Measurements from ENCODE around the gene NDUFV2. TPM values are rescaled to one million over a fixed set of nuclear protein-coding genes. Genes with fewer than 3 reads are reported as not detected.

Gene NDUFV2
- total and polyA plus RNA-seq, 5 donors = 283 to 767 (median 314) TPM

DNA sequence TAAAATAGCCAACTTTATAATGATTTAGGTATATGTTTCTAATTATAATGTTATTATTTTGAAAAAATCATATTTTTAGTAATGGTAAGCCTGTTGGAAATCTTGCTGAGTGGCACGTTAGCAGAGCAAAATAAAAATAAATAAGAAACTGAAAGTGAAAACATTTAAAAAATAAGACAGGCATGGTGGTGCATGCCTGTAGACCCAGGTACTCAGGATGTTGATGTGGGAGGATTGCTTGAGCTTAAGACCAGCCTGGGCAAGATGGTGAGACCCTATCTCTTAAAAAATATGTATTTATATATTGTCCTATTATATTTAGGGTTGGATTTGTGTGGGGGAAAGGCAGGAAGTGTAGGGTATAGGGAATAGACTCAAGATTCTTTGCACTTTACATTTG, 18.3 kb downstream of the NDUFV2 start:
- WGBS = 12% methylated on average over 1 of the region's 1 CpG
- Histone ChIP-seq H3K9me3 (ENCODE audit: control insufficient read depth, low read length) (no peaks in the 10 kb centered on the region), H3K4me3 (ENCODE audit: low read length) (no peak overlapping the region), H3K27me3 (ENCODE audit: control insufficient read depth, insufficient read depth) (no peaks in the 10 kb centered on the region), H3K27ac (ENCODE audit: low read length) (no peak overlapping the region), H3K4me1 (ENCODE audit: control insufficient read depth, insufficient read depth, low read length) (no peaks in the 10 kb centered on the region)
- DNase-seq (no peak), ATAC-seq (no peak)
- intact Hi-C loops (cut with DNase I) = no loop called here

DNA sequence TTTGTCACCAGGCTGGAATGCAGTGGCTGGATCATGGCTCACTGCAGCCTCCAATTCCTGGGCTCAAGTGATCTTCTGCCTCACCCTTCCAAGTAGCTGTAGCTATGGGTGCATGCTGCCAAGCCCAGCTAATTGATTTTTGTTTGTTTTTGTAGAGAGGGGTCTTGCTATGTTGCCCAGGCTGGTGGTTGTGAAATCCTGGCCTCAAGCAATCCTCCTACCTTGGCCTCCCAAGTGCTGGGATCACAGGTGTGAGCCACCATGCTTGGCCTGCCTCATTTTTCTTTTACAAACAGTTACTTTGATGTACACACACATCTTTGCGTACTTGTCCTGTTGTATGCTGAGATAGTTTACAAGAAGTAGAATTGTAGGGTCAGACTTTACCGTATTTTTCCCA, 21.0 kb downstream of the NDUFV2 start:
- H3K27me3 ChIP-seq (ENCODE audit: control insufficient read depth, insufficient read depth) = no peaks in the 10 kb centered on the region
- no peaks in the 10 kb centered on the region for H3K4me1 ChIP-seq (ENCODE audit: control insufficient read depth, insufficient read depth, low read length)
- intact Hi-C loops (cut with DNase I) = no loop called here
- peak in 1 of 3 donors; percentile 32 for DNase-seq
- WGBS = 90% methylated on average over 2 of the region's 2 CpGs
- no peaks in the 10 kb centered on the region for H3K9me3 ChIP-seq (ENCODE audit: control insufficient read depth, low read length)
- H3K27ac ChIP-seq (ENCODE audit: low read length) = no peak overlapping the region
- H3K4me3 ChIP-seq (ENCODE audit: low read length) = no peak overlapping the region
- ATAC-seq = no peak

DNA sequence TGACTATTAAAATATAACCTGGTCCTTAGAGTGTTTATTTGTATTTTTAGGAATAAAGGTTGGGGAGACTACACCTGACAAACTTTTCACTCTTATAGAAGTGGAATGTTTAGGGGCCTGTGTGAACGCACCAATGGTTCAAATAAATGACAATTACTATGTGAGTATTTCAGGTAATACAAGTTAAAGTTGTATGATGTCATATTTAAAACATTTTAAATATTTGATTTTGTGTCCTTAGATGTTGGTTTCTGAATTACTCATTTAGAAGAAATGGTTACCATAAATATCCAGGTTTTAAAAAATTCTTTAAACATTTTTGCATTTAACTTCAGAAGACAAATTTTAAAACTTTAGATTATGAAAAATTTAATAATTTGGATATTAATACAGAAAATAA, 22.3 kb downstream of the NDUFV2 start:
- H3K9me3 ChIP-seq (ENCODE audit: control insufficient read depth, low read length) = no peaks in the 10 kb centered on the region
- intact Hi-C loops (cut with DNase I) = no loop called here
- DNase-seq (no peak), ATAC-seq (no peak)
- no peak overlapping the region for H3K4me3 ChIP-seq (ENCODE audit: low read length)
- H3K27ac ChIP-seq (ENCODE audit: low read length) = no peak overlapping the region
- no peaks in the 10 kb centered on the region for H3K27me3 ChIP-seq (ENCODE audit: control insufficient read depth, insufficient read depth)
- H3K4me1 ChIP-seq (ENCODE audit: control insufficient read depth, insufficient read depth, low read length) = no peaks in the 10 kb centered on the region
- WGBS = 99% methylated on average over 1 of the region's 1 CpG

DNA sequence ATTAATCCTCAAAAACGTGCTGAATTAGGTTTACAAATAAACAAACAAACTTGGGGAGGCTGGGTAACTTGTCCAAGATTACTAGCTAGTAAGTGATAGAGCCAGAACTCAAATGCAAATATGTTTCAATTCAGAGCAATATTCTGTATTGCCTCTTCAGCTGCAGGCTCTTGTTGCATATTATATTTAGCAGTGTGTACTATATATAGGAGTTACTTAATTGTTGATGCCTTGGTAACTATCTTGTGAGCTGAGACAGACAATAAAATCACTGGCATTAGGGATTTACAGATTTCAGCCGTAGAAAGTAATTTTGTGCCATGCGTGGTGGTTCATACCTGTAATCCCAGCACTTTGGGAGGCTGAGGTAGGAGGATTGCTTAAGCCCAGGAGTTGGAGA, 23.8 kb downstream of the NDUFV2 start:
- DNase-seq (no peak), ATAC-seq (peak; percentile 37 to 51)
- Histone ChIP-seq H3K27ac (ENCODE audit: low read length) (no peak overlapping the region), H3K4me1 (ENCODE audit: control insufficient read depth, insufficient read depth, low read length) (no peaks in the 10 kb centered on the region), H3K27me3 (ENCODE audit: control insufficient read depth, insufficient read depth) (no peaks in the 10 kb centered on the region), H3K9me3 (ENCODE audit: control insufficient read depth, low read length) (no peaks in the 10 kb centered on the region), H3K4me3 (ENCODE audit: low read length) (no peak overlapping the region)
- 64% methylated on average over 3 of the region's 3 CpGs for WGBS
- intact Hi-C loops (cut with DNase I) = no loop called here

DNA sequence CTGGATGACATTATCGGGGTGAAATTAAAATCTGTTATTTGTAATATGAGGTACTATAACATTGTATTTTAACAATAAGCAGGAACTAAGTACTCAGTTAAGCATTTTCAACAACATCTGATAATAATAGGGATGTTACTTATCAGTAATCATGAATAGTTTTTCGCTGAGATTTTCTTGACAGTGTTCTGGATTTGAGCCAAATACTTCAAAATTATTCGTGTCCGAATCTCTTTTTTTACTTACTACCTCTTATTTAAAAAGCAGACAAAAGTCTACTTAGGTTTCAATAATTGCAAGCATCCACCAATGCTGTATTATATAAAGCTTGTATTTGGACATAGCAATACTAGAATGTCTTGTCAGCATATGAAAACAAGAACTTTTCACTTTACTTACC, 27.7 kb downstream of the NDUFV2 start:
- H3K27ac ChIP-seq (ENCODE audit: low read length) = no peak overlapping the region
- 76% methylated on average over 4 of the region's 4 CpGs for WGBS
- no peaks in the 10 kb centered on the region for H3K4me1 ChIP-seq (ENCODE audit: control insufficient read depth, insufficient read depth, low read length)

DNA sequence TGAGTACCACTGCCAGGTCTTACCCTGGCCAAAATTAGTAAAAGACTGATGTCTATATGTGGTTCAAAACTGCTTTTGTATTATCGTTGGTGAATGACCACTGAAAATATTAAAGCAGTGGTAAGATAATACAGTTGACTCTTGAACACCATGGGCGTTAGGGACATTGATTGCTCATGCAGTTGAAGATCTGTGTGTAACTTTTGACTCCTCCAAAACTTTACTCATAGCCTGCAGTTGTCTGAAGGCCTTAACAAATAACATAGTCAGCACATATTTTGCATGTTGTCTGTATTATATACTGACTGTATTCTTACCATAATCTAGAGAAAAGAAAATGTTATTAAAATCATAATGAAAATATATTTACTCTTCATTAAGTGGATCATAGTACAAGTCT, 28.3 kb downstream of the NDUFV2 start:
- intact Hi-C loops (cut with DNase I) = no loop called here
- no peak for ATAC-seq
- Histone ChIP-seq H3K27me3 (ENCODE audit: control insufficient read depth, insufficient read depth) (no peaks in the 10 kb centered on the region), H3K4me3 (ENCODE audit: low read length) (no peak overlapping the region), H3K4me1 (ENCODE audit: control insufficient read depth, insufficient read depth, low read length) (no peaks in the 10 kb centered on the region), H3K9me3 (ENCODE audit: control insufficient read depth, low read length) (no peaks in the 10 kb centered on the region), H3K27ac (ENCODE audit: low read length) (no peak overlapping the region)
- WGBS = 50% methylated on average over 2 of the region's 2 CpGs
- DNase-seq = no peak

More for the DNA sequence above, 27.7 kb downstream of the NDUFV2 start:
- no peak overlapping the region for H3K4me3 ChIP-seq (ENCODE audit: low read length)
- H3K27me3 ChIP-seq (ENCODE audit: control insufficient read depth, insufficient read depth) = no peaks in the 10 kb centered on the region
- no peak for DNase-seq
- no peaks in the 10 kb centered on the region for H3K9me3 ChIP-seq (ENCODE audit: control insufficient read depth, low read length)
- intact Hi-C loops (cut with DNase I) = no loop called here
- no peak for ATAC-seq

DNA sequence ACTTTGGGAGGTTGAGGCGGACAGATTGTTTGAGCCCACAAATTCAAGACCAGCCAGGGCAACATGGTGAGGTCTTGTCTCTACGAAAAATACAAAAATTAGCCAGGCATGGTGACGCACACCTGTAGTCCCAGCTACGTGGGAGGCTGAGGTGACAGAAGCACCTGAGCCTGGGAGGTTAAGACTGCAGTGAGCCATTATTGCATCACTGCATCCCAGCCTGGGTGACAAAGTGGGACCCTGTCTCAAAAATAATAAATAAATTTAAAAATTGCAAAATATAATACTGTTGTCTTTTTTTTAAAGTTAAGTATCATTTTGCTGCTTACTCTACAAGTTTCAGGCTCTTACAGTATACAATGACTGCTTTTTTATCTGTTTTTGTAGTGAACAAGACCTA, 30.1 kb downstream of the NDUFV2 start:
- 96% methylated on average over 4 of the region's 4 CpGs for WGBS
- H3K27me3 ChIP-seq (ENCODE audit: control insufficient read depth, insufficient read depth) = no peaks in the 10 kb centered on the region
- DNase-seq (no peak), ATAC-seq (no peak)
- H3K9me3 ChIP-seq (ENCODE audit: control insufficient read depth, low read length) = no peaks in the 10 kb centered on the region
- no peak overlapping the region for H3K4me3 ChIP-seq (ENCODE audit: low read length)
- no peaks in the 10 kb centered on the region for H3K4me1 ChIP-seq (ENCODE audit: control insufficient read depth, insufficient read depth, low read length)
- intact Hi-C loops (cut with DNase I) = no loop called here
- H3K27ac ChIP-seq (ENCODE audit: low read length) = no peak overlapping the region

DNA sequence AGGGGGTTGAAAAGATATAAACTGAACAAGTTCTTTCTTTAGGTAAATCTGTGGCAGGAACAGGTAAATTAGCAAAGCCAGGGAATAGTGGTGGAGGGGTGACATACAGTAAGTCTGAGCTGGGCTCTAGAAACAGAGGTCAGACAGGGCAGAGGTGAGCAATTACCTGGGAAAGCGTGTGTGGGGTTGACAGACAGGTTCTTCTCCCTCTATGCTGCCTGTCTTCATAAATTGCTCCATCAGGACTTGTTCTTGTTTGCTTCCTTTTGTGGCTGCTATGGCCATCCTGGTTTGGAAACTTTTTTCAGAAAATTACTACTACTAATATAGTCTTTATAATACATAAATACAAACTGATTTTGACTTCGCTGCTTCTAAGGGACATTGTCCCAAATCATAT, 30.7 kb downstream of the NDUFV2 start:
- no peaks in the 10 kb centered on the region for H3K27me3 ChIP-seq (ENCODE audit: control insufficient read depth, insufficient read depth)
- WGBS = 93% methylated on average over 2 of the region's 2 CpGs
- ATAC-seq (no peak), DNase-seq (no peak)
- no peaks in the 10 kb centered on the region for H3K9me3 ChIP-seq (ENCODE audit: control insufficient read depth, low read length)
- H3K27ac ChIP-seq (ENCODE audit: low read length) = no peak overlapping the region
- intact Hi-C loops (cut with DNase I) = no loop called here
- no peak overlapping the region for H3K4me3 ChIP-seq (ENCODE audit: low read length)
- H3K4me1 ChIP-seq (ENCODE audit: control insufficient read depth, insufficient read depth, low read length) = no peaks in the 10 kb centered on the region

DNA sequence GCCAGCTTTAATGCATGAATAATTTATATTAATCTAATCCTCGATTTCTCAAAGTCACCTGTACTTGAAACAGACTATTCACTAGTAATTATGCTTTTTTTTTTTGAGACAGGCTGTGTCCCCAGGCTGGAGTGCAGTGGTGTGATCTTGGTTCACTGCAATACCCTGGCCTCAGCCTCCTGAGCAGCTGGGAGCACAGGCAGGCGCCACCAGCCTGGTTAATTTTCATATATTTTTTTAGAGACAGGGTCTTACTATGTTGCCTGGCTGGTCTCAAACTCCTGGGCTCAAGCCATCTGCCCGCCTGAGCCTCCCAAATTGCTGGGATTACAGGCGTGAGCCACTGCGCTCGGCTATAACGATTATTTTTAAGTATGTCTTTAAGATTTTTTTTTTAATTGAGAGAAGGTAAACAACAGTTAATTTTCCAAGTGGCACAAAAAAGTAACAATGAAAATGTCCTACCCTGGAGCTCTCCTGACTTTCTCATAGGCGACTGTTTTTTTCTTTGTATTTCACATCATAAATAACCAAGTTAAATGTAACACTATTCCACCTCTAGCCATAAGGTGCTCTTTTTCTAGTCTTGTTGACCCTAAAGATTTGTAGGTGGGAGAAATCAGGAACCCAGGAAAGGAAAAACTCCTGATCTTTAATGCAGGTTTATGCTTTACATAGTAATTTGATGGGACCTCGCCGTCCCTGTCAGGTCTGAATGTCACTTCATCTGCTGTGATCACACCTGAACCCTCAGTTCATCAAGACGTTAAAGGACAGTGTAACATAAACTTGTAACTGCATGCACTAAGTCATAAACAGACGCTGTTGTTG, 32.8 kb downstream of the NDUFV2 start:
- Histone ChIP-seq H3K4me3 (ENCODE audit: low read length) (peak overlapping the region; percentile 64), H3K27ac (ENCODE audit: low read length) (peak overlapping the region; percentile 83), H3K27me3 (ENCODE audit: control insufficient read depth, insufficient read depth) (no peaks in the 10 kb centered on the region), H3K9me3 (ENCODE audit: control insufficient read depth, low read length) (no peaks in the 10 kb centered on the region), H3K4me1 (ENCODE audit: control insufficient read depth, insufficient read depth, low read length) (no peaks in the 10 kb centered on the region)
- ATAC-seq (no peak), DNase-seq (peak in 1 of 3 donors; percentile 37)
- intact Hi-C loops (cut with DNase I) = loop anchor here in 1 of 4 donors (5.0 kb wide), 1 partner anchor 33 kb away; the partner anchor contains the start of gene NDUFV2
- 62% methylated on average over 12 of the region's 12 CpGs for WGBS

DNA sequence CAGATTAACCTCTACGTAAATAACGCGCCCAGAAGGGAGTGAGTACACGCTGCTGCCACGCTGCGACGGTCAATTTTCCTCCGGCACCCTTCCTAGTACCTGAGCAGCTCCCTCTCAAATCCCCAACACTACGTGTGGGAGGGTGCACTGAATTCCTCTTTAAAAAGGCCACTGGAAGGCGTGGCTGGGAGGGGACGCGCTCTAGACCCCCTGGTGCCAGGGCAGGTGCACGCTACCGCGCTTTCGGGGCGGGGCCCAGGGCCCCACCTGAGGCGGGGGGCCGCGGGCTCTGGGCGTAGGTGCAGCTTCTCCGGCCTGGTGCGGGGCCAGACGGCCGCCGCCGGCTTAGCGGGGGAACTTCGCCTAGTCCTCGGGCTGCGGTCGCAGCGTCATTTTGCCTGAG, 33.4 kb downstream of the NDUFV2 start:
- peak overlapping the region; percentile 64 for H3K4me3 ChIP-seq (ENCODE audit: low read length)
- H3K27ac ChIP-seq (ENCODE audit: low read length) = peak overlapping the region; percentile 83
- intact Hi-C loops (cut with DNase I) = loop anchor here in 1 of 4 donors (5.0 kb wide), 1 partner anchor 34 kb away; the partner anchor contains the start of gene NDUFV2
- WGBS = 1% methylated on average over 33 of the region's 33 CpGs
- DNase-seq (no peak), ATAC-seq (peak; percentile 20 to 37)
- H3K27me3 ChIP-seq (ENCODE audit: control insufficient read depth, insufficient read depth) = no peaks in the 10 kb centered on the region
- no peaks in the 10 kb centered on the region for H3K9me3 ChIP-seq (ENCODE audit: control insufficient read depth, low read length)
- no peaks in the 10 kb centered on the region for H3K4me1 ChIP-seq (ENCODE audit: control insufficient read depth, insufficient read depth, low read length)

DNA sequence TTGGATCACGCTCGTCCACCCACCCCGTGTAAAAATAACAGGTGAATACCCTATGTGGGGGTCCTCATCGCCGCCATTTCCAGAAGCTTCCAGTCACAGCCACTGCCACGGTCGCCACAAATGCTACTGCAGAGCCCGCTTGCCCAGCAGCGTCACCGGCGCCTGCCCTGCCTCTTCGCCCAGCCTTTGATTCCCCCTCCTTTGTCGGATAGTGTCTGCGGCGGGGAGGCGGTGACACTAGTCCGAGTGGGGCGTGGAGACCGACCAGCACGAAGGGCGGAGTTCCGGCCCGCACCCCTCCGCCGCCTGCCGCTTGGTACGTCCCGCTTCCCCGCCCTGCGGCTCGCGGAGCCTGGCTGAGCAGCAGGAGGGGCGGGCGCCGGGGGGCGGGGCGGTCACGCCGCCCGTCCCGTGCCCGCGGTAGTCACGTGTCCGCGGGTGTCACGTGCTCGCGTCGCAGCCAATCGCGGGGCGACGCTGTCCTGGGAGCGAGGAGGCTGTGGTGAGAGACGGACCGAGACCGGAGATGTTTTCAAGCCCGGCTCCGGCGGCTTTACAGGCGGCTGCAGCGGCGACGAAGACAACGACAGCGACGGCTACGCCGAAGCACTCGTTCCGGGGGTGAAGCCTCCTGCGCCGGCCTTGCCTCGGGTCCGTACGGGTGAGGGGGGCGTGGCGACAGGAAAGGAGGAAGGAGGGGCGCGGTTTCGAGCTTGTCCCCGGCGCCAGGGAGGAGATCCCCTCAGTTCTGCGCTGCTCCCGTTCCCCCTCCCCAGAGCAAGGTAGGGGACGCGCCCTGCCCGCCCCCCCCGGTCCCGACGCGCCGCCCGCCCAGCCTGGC, 34.0 kb downstream of the NDUFV2 start, which contains the start of gene ANKRD12:
ANKRD12 (plus strand) TSS at position 467 of the 841 bp plus-strand sequence. CDS start 45,652 bp downstream, outside the sequence.
- intact Hi-C loops (cut with DNase I) = loop anchor here in 1 of 4 donors (5.0 kb wide), 1 partner anchor 34 kb away; the partner anchor contains the start of gene NDUFV2
- WGBS = under 1% methylated on average over 95 of the region's 95 CpGs
- peak; percentile 97 to 99 (median 98) for DNase-seq
- peak; percentile 98 for ATAC-seq
- Histone ChIP-seq H3K4me3 (ENCODE audit: low read length) (peak within 1 kb of the TSS; percentile 65), H3K4me1 (ENCODE audit: control insufficient read depth, insufficient read depth, low read length) (no peaks in the 10 kb centered on the region), H3K27ac (ENCODE audit: low read length) (peak within 1 kb of the TSS; percentile 99), H3K27me3 (ENCODE audit: control insufficient read depth, insufficient read depth) (no peaks in the 10 kb centered on the region), H3K9me3 (ENCODE audit: control insufficient read depth, low read length) (no peaks in the 10 kb centered on the region)
